PC-9 (cell line): ENCODE data around the gene ATP1A4. TPM values are rescaled to one million over a fixed set of nuclear protein-coding genes. Genes with fewer than 3 reads are reported as not detected.
A peak's percentile ranks its signal among the peaks of the same experiment; 100 is the strongest.

Source experiments
- BruUV-seq: library from RNA; stranded (reverse); fragments of 400-500 nt; replicated peaks from 2 replicates; lab custom pipeline; 2021; lab: Mats Ljungman, UMichigan
- CTCF ChIA-PET: fragments of 300-600 bp; sonication (Branson Sonifier 250); formaldehyde crosslinking; loops from one replicate; lab custom pipeline; 2022; ENCODE audit warnings: antibody characterized with exemption; lab: Charles Lee
- POLR2A ChIA-PET: fragments of 300-600 bp; sonication (Branson Sonifier 250); formaldehyde crosslinking; loops from one replicate; lab custom pipeline; 2022; ENCODE audit warnings: antibody characterized with exemption; ENCODE audit not compliant: unreplicated experiment; lab: Charles Lee
- DNase-seq, 2 experiments: peaks; one replicate each; pipeline versions ENCODE4 v3.0.0 to v3.0.0-alpha.2; 2015 to 2022; ENCODE audit warnings: mixed read lengths in 1 of 2
- H2AFZ ChIP-seq: fragments of 200-600 bp; sonication (generic); 2 replicates; pipeline ENCODE4 v1.8.1; 2017; ENCODE audit warnings: antibody characterized with exemption
- H3F3A ChIP-seq: fragments of 200-600 bp; sonication (generic); 2 replicates; pipeline ENCODE4 v1.8.1; 2017; ENCODE audit warnings: antibody characterized with exemption, mild to moderate bottlenecking, low read depth; ENCODE audit not compliant: insufficient read depth
- H3K27ac ChIP-seq: fragments of 200-600 bp; sonication (generic); 2 replicates; pipeline ENCODE4 v1.6.1; 2016; ENCODE audit warnings: mixed run types
- H3K27me3 ChIP-seq: fragments of 200-600 bp; sonication (generic); 2 replicates; pipeline ENCODE4 v1.6.1; 2016; ENCODE audit warnings: low read depth, mixed run types; ENCODE audit not compliant: insufficient read depth
- H3K36me3 ChIP-seq: fragments of 200-600 bp; sonication (generic); 2 replicates; pipeline ENCODE4 v1.6.1; 2016; ENCODE audit warnings: low read depth, mixed run types
- H3K4me1 ChIP-seq: fragments of 200-600 bp; sonication (generic); replicated peaks from 2 replicates; pipeline ENCODE4 v1.6.1; 2016; ENCODE audit warnings: mixed run types; ENCODE audit not compliant: insufficient read depth
- H3K4me2 ChIP-seq: fragments of 200-600 bp; sonication (generic); 2 replicates; pipeline ENCODE4 v1.6.1; 2017; ENCODE audit warnings: mixed run types
- H3K4me3 ChIP-seq: fragments of 200-600 bp; sonication (generic); 2 replicates; pipeline ENCODE4 v1.6.1; 2016; ENCODE audit warnings: mixed run types
- H3K79me2 ChIP-seq: fragments of 200-600 bp; sonication (generic); 2 replicates; pipeline ENCODE4 v1.6.1; 2017; ENCODE audit warnings: low read depth, mixed run types
- H3K9me2 ChIP-seq: fragments of 200-600 bp; sonication (generic); 2 replicates; pipeline ENCODE4 v1.8.1; 2017; ENCODE audit warnings: mild to moderate bottlenecking; ENCODE audit not compliant: insufficient read depth
- H3K9me3 ChIP-seq: fragments of 200-600 bp; sonication (generic); 2 replicates; pipeline ENCODE4 v1.8.1; 2016; ENCODE audit warnings: low read depth; ENCODE audit not compliant: insufficient read depth
- H4K20me1 ChIP-seq: fragments of 200-600 bp; sonication (generic); 2 replicates; pipeline ENCODE4 v1.8.1; 2017; ENCODE audit not compliant: insufficient read depth
- CTCF ChIP-seq: fragments of 200-600 bp; sonication (generic); conservative IDR thresholded peaks from 2 replicates; pipeline ENCODE4 v1.6.1; 2017; ENCODE audit warnings: mixed run types, antibody characterized with exemption, mild to moderate bottlenecking, moderate library complexity
- EZH2 ChIP-seq: fragments of 200-600 bp; sonication (generic); IDR thresholded peaks from 2 replicates; pipeline ENCODE4 v1.8.0; 2017; ENCODE audit warnings: antibody characterized with exemption, low read depth
- intact Hi-C: fragments of 100-400 bp; cut with micrococcal nuclease; formaldehyde crosslinking; loops from one replicate; pipeline ENCODE4 v1.10.0; 2022; ENCODE audit not compliant: unreplicated experiment
- total RNA-seq: library from RNA; stranded (reverse); gene quantifications from 2 replicates; pipeline ENCODE4 v1.2.3, GENCODE V29; 2021

The ATP1A4 gene
- total RNA-seq, 1 experiment from 2014 or later = not detected

- Histone ChIP-seq H3K9me2 (no peaks in the 10 kb centered on the region), H3K4me1 (peaks cover 10% of the 10 kb centered on the region; the same call in 1 of the 2 replicates), H3K27me3 (no peaks in the 10 kb centered on the region), H3K27ac (no peak overlapping the region), H3K79me2 (no peaks in the 10 kb centered on the region), H3K36me3 (no peaks in the 10 kb centered on the region), H3K9me3 (no peaks in the 10 kb centered on the region), H3K4me3 (no peak overlapping the region), H4K20me1 (no peaks in the 10 kb centered on the region), H3F3A (no peaks in the 10 kb centered on the region; the same call in 1 of the 2 replicates), H2AFZ (no peak overlapping the region), H3K4me2 (no peak overlapping the region)
- POLR2A ChIA-PET = no interaction called here
- TF ChIP-seq EZH2 (no peak), CTCF (no peak)
- no TSS peak for BruUV-seq
- no peak for DNase-seq
- CTCF ChIA-PET = no interaction called here
- intact Hi-C loops = no loop called here
Measured at GRCh38 chr1:160158031-160158430, 6.6 kb downstream of the ATP1A4 start.

DNA sequence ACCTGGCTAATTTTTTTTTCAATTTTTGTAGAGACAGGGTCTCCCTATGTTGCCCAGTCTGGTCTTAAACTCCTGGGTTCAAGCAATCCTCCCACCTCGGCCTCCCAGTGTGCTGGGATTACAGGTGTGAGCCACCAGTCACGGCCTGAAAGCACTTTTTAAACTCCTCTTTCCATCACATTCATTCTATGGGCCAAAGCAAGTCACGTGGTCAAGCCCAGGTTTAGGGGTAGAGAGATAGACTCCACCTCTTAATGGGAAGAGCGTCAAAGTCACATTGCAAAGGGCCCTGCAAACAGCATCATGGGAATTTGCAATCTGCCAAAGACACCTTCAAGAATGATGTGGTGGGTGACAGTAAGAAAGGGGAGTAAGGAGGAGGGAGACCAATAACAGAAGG, 7.1 kb downstream of the ATP1A4 start:
- TF ChIP-seq CTCF = no peak
- TF ChIP-seq EZH2 = no peak
- Histone ChIP-seq H3K27me3 (no peaks in the 10 kb centered on the region), H3K27ac (no peak overlapping the region), H3K36me3 (no peaks in the 10 kb centered on the region), H3K9me2 (no peaks in the 10 kb centered on the region; the same call in 1 of the 2 replicates), H3K4me2 (no peak overlapping the region), H2AFZ (no peak overlapping the region), H3K9me3 (no peaks in the 10 kb centered on the region), H3K4me1 (peaks cover 10% of the 10 kb centered on the region; the same call in 1 of the 2 replicates), H3F3A (no peaks in the 10 kb centered on the region; the same call in 1 of the 2 replicates), H3K79me2 (no peaks in the 10 kb centered on the region), H4K20me1 (no peaks in the 10 kb centered on the region), H3K4me3 (no peak overlapping the region)
- no peak for DNase-seq
- POLR2A ChIA-PET = no interaction called here
- no TSS peak for BruUV-seq
- CTCF ChIA-PET = no interaction called here
- intact Hi-C loops = no loop called here

DNA sequence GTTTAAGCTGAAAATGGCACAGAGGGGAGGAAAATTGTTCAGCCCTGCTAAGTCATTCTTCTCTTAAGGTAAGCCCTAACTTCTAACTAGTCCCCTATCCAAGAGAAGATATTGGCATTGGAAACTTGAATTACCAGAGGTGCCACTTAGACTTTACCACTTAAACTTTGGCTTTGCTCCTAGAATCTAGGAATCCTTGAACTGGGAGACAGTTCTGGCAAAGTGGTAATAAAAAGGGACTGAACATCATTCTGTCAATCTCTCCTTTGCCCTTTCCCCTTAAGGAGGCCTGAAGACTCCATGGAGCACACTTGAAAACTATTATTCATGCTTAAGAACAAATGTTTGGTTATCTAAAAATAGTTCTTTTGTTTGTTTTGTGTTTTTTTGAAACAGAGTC, 8.4 kb downstream of the ATP1A4 start:
- Histone ChIP-seq H3K4me2 (no peak overlapping the region), H3K9me3 (no peaks in the 10 kb centered on the region), H3K4me3 (no peak overlapping the region), H3K4me1 (peaks cover 10% of the 10 kb centered on the region; the same call in 1 of the 2 replicates), H3K27ac (no peak overlapping the region; the same call in 1 of the 2 replicates), H4K20me1 (no peaks in the 10 kb centered on the region), H2AFZ (no peak overlapping the region), H3K27me3 (no peaks in the 10 kb centered on the region), H3K9me2 (no peaks in the 10 kb centered on the region; the same call in 1 of the 2 replicates), H3F3A (no peaks in the 10 kb centered on the region; the same call in 1 of the 2 replicates), H3K36me3 (no peaks in the 10 kb centered on the region), H3K79me2 (no peaks in the 10 kb centered on the region)
- ChIA-PET POLR2A (no interaction called here), CTCF (no interaction called here)
- no TSS peak for BruUV-seq
- TF ChIP-seq CTCF (no peak), EZH2 (no peak)
- intact Hi-C loops = no loop called here
- peak in 1 of 2 experiments; percentile 63 for DNase-seq
